GM10847 (cell line): ENCODE measurements around the gene CMTR1.

Experiments
- POLR2A ChIP-seq: IDR thresholded peaks from 2 replicates; pipeline ENCODE4 v1.6.1; 2011; ENCODE audit not compliant: insufficient read length; ENCODE audit errors: extremely low read depth

Gene CMTR1

GRCh38 chr6:37481711-37482605, 48.9 kb downstream of the CMTR1 start:
- no peak for TF ChIP-seq POLR2A

- no peak for TF ChIP-seq POLR2A
Measured at GRCh38 chr6:37482606-37483251, 49.7 kb downstream of the CMTR1 start.

- no peak for TF ChIP-seq POLR2A
Measured at GRCh38 chr6:37483252-37483901, 50.4 kb downstream of the CMTR1 start.

GRCh38 chr6:37483917-37484785, 51.1 kb downstream of the CMTR1 start:
- no peak for TF ChIP-seq POLR2A

GRCh38 chr6:37484786-37485170, 51.8 kb downstream of the CMTR1 start:
- no peak for TF ChIP-seq POLR2A

- no peak for TF ChIP-seq POLR2A
Measured at GRCh38 chr6:37485291-37485702, 52.3 kb downstream of the CMTR1 start.

GRCh38 chr6:37486121-37486839, 53.3 kb downstream of the CMTR1 start:
- no peak for TF ChIP-seq POLR2A

GRCh38 chr6:37487591-37488380, 54.8 kb downstream of the CMTR1 start:
- TF ChIP-seq POLR2A: no peak

- TF ChIP-seq POLR2A: no peak
Measured at GRCh38 chr6:37488476-37488875, 55.5 kb downstream of the CMTR1 start.

GRCh38 chr6:37489697-37490336, 56.8 kb downstream of the CMTR1 start:
- no peak for TF ChIP-seq POLR2A

- TF ChIP-seq POLR2A: no peak
Measured at GRCh38 chr6:37490536-37491170, 57.6 kb downstream of the CMTR1 start.

GRCh38 chr6:37491171-37491829, 58.3 kb downstream of the CMTR1 start:
- no peak for TF ChIP-seq POLR2A

GRCh38 chr6:37491830-37492208, 58.8 kb downstream of the CMTR1 start:
- no peak for TF ChIP-seq POLR2A
